GM12801 (cell line): ENCODE measurements around the gene TCEAL1.

Experiments
- TF ChIP-seq, protein P1 (sequence below): IDR thresholded peaks from one replicate; pipeline ENCODE4 v1.5.1; 2011; ENCODE audit warnings: control low read depth; ENCODE audit not compliant: insufficient read length; ENCODE audit errors: extremely low read depth

Gene TCEAL1

DNA sequence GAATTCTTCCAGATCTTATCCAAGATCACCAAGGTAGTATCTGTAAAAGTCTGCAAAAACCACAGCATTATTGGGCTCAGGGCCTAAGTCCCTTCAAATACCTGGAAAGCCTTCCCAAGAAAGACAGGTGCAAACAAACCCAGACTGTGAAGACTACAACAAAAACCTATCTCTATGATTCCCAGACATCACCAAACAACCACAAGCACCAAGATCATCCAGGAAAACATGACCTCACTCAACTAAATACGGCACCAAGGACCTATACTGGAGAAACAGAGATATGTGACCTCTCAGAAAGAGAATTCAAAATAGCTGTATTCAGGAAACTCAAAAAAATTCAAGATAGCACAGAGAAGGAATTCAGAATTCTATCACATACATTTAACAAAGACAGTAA lies 15.3 kb downstream of the TCEAL1 start:
- TF ChIP-seq, protein P1, sequence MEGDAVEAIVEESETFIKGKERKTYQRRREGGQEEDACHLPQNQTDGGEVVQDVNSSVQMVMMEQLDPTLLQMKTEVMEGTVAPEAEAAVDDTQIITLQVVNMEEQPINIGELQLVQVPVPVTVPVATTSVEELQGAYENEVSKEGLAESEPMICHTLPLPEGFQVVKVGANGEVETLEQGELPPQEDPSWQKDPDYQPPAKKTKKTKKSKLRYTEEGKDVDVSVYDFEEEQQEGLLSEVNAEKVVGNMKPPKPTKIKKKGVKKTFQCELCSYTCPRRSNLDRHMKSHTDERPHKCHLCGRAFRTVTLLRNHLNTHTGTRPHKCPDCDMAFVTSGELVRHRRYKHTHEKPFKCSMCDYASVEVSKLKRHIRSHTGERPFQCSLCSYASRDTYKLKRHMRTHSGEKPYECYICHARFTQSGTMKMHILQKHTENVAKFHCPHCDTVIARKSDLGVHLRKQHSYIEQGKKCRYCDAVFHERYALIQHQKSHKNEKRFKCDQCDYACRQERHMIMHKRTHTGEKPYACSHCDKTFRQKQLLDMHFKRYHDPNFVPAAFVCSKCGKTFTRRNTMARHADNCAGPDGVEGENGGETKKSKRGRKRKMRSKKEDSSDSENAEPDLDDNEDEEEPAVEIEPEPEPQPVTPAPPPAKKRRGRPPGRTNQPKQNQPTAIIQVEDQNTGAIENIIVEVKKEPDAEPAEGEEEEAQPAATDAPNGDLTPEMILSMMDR, result no peak

DNA sequence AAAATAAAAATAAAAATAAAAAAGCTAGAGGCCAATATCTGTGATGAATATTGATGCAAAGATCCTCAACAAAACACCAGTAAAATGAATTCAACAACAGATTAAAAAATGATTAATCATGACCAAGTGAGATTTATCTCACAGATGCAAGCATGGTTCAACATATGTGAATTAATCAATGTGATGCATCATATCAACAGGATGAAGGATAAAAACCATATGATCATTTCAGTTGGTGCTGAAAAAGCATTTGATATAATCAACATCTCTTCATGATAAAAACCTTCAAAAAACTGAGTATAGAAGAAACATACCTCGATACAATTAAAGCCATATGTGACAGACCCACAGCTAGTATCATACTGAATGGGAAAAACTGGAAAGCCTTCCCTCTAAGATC lies 18.9 kb downstream of the TCEAL1 start:
- TF ChIP-seq, protein P1, result no peak

DNA sequence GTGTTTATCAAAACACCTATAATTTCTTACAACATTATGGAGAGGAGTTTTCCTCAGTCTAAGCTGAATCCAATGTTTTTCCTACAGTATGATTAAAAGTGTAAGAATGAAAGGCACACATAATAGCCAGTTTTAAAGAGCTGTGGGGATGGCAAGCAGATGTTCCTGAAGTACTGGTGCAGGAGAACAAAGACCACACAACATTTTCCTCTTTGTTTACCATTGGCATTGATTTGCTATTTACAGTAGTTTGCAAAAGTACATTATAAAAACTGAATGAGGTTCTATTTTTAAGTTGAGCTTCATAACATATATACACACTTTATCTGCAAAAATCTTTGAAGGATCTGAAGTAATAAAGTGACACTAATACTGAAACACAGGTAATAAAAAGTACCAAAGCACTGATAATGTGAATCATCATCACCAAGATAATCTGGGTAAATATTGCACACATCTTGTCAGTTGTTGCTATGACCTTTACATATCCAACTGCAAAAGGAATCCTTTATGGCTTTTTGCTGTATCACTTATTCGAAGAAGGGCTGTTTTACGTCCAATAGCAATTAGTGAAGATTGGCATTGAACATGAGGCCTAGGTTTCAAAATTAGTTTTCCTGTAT lies 22.5 kb downstream of the TCEAL1 start:
- TF ChIP-seq, protein P1, result no peak

DNA sequence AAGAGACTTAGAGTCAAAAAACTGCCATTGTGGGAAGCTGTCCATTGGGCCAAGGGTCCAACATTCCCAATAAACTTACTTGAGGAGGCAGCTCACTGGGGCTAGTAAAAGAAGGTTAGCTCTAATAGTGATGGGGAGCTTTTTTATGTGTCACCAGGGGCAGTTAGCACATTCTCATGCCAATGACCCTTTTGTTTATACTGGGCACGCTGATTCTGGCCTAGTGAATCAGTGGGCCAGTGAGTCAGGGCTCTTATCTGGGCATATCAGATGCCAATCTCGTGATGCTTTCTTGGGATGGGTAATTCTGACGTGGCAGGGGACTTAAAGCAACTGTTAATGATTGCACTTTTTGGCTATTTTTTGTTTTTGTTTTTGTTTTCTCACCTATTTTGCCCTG lies 27.8 kb downstream of the TCEAL1 start:
- TF ChIP-seq, protein P1, result no peak

DNA sequence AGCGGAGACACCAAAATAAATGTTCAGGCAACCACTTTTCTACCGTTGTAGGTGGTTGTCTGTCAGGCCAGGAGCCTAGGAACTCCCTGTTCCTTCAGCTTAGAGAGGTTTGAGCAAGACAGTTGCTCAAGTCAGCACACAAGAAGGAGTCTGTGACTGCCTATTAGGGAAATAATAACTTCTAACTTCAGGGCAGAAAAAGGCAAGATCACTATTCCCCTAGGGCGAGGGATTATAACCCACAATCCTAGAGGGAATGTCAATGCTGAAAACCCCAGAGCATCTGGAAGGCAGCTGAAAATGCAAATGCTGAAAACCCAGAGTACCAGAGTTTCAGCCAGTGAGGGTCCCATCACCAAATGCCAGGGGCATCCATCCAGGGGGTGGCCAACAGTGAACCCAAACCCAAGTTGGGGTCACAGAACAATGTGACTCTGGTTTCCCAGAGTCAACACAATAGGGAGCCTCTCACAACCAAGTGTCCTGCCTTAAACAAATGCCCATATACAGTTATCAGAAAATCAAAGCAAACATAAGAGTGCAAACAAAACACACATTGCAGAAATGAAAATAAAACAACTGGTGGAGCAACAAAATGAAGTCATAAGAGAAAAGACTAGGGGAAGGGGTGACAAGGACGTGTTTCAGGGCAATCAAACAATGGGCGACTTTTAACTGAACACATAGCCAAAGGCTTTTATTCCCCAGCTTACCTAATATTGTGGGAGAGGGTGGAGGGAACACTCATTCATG lies 30.1 kb downstream of the TCEAL1 start:
- TF ChIP-seq, protein P1, result no peak

DNA sequence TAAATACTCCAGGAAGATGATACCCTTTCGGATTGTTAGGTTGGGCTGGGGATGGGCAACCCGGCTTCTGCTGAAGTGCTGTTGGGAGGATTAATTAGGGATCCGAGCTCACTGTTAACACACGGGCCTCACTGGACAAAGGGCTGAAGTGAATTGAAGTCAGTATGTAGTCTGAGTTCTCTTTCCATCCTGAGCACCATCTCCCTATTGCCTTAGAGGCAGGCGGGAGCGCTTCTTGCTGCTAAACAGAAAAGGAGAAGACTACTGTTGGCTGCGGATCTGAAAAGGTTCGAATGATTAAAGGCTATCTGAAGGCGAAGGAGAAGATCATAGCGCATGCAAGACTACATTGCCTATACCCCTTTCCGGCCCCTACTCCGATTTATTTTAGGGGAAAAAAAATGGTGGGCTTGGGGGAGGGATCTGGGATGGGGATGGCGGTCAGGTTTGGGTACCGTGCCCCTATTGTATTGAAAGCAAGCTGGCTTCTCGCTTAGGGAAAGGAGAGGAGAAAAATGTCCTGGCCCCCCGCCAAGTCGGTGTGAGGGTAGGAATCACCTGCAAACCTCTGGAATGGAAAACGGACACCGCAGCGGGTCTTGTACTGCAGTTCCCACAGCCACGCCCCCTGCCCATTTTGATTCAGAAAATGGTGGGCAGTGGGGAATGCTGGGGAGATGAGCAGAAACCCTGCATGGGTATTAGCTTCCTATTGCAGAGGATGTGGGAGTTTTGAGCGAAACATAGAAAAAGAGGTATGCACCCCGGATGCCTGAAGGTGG lies 35.4 kb downstream of the TCEAL1 start:
- TF ChIP-seq, protein P1, result no peak
